Colonic mucosa (tissue), 4 donors: Measurements from ENCODE around the gene LEAP2. TPM values are rescaled to one million over a fixed set of nuclear protein-coding genes. Genes with fewer than 3 reads are reported as not detected.
A peak's percentile ranks its signal among the peaks of the same experiment; 100 is the strongest.

Source experiments
- DNase-seq: peaks from one replicate; pipeline ENCODE4 v3.0.0-alpha.2; 2020
- H3K27ac ChIP-seq: fragments of 200-600 bp; one replicate; pipeline ENCODE4 v1.8.0; 2021
- H3K27me3 ChIP-seq: fragments of 200-600 bp; one replicate; pipeline ENCODE4 v1.8.0; 2021
- H3K36me3 ChIP-seq: fragments of 200-600 bp; one replicate; pipeline ENCODE4 v1.8.0; 2021
- H3K4me1 ChIP-seq: fragments of 200-600 bp; one replicate; pipeline ENCODE4 v1.8.0; 2021; ENCODE audit warnings: mild to moderate bottlenecking
- H3K4me3 ChIP-seq: fragments of 200-600 bp; one replicate; pipeline ENCODE4 v1.8.0; 2021
- H3K9ac ChIP-seq, 2 donors: one replicate each; pipeline ENCODE4 v1.7.0; 2013; ENCODE audit warnings: control low read depth in 2 of 2, low read depth in 2 of 2, low read length in 2 of 2
- H3K9me3 ChIP-seq: fragments of 200-600 bp; one replicate; pipeline ENCODE4 v1.8.0; 2021
- CTCF ChIP-seq: fragments of 200-600 bp; IDR thresholded peaks from one replicate; pipeline ENCODE4 v1.8.0; 2022; ENCODE audit warnings: antibody characterized with exemption, mild to moderate bottlenecking
- intact Hi-C: fragments of 100-400 bp; cut with DNase I; formaldehyde crosslinking; loops from one replicate; pipeline ENCODE4 v1.14.1; 2022
- total RNA-seq, 2 donors: library from RNA; stranded (reverse); fragmentation: NEBNext Ultra II Directional in 1 of 2; extraction: Animal tissue kit (Norgen Biotek cat#: 25700) in 1 of 2; gene quantifications; one replicate each; pipeline ENCODE4 v1.2.1, GENCODE V29; 2021
- donor health status: healthy.
- donor health status: DM: no; HTN: no; CAD: no.
- donor health status: DM: no; HTN: no; CAD: no.

The LEAP2 gene
- total RNA-seq, 2 donors from 2014 or later, result 3.6 to 7.7 TPM

GRCh38 chr5:132856011-132856410 lies 17.5 kb upstream of the LEAP2 start:
- Histone ChIP-seq H3K4me3 (no peak overlapping the region), H3K36me3 (no peaks in the 10 kb centered on the region), H3K9ac (no peak overlapping the region), H3K9me3 (no peaks in the 10 kb centered on the region), H3K27me3 (no peaks in the 10 kb centered on the region), H3K27ac (no peak overlapping the region), H3K4me1 (no peaks in the 10 kb centered on the region)
- intact Hi-C loops, result no loop called here
- DNase-seq, result no peak
- no peak for TF ChIP-seq CTCF

GRCh38 chr5:132859889-132860437 lies 13.5 kb upstream of the LEAP2 start:
- Histone ChIP-seq H3K4me3 (no peak overlapping the region), H3K27me3 (no peaks in the 10 kb centered on the region), H3K36me3 (no peaks in the 10 kb centered on the region), H3K9me3 (no peaks in the 10 kb centered on the region), H3K4me1 (no peaks in the 10 kb centered on the region), H3K9ac (no peak overlapping the region), H3K27ac (no peak overlapping the region)
- intact Hi-C loops, result no loop called here
- TF ChIP-seq CTCF, result no peak
- DNase-seq, result no peak

GRCh38 chr5:132860742-132861141 lies 12.7 kb upstream of the LEAP2 start:
- DNase-seq, result no peak
- H3K9me3 ChIP-seq, result no peaks in the 10 kb centered on the region
- H3K4me1 ChIP-seq, result no peaks in the 10 kb centered on the region
- H3K9ac ChIP-seq, result no peak overlapping the region
- intact Hi-C loops, result no loop called here
- H3K4me3 ChIP-seq, result no peak overlapping the region
- TF ChIP-seq CTCF, result no peak
- H3K27ac ChIP-seq, result no peak overlapping the region
- H3K27me3 ChIP-seq, result no peaks in the 10 kb centered on the region
- no peaks in the 10 kb centered on the region for H3K36me3 ChIP-seq

GRCh38 chr5:132865668-132866341 lies 7.7 kb upstream of the LEAP2 start:
- Histone ChIP-seq H3K4me3 (peak overlapping the region; percentile 72), H3K36me3 (no peaks in the 10 kb centered on the region), H3K9ac (peak overlapping the region; percentile 67 to 70), H3K9me3 (no peaks in the 10 kb centered on the region), H3K27me3 (no peaks in the 10 kb centered on the region), H3K27ac (peak overlapping the region; percentile 83), H3K4me1 (peaks cover 7% of the 10 kb centered on the region)
- intact Hi-C loops, result loop anchor here (5.0 kb wide), 1 partner anchor 34 kb away; the partner anchor contains the start of gene SHROOM1
- no peak for DNase-seq
- no peak for TF ChIP-seq CTCF

- Histone ChIP-seq H3K4me3 (peak within 1 kb of the TSS; percentile 72), H3K4me1 (peaks cover 7% of the 10 kb centered on the region), H3K9ac (peak within 1 kb of the TSS; percentile 70 to 94), H3K9me3 (no peaks in the 10 kb centered on the region), H3K36me3 (no peaks in the 10 kb centered on the region), H3K27ac (peak within 1 kb of the TSS; percentile 83), H3K27me3 (no peaks in the 10 kb centered on the region)
- intact Hi-C loops, result loop anchor here (5.0 kb wide), 1 partner anchor 34 kb away; the partner anchor contains the start of gene SHROOM1
- DNase-seq, result peak; percentile 98
- TF ChIP-seq CTCF, result no peak
Measured at GRCh38 chr5:132866342-132867045, 7.0 kb upstream of the LEAP2 start, which contains the start of the genes GDF9 and UQCRQ. GDF9 (minus strand) TSS chr5:132866469; CDS start chr5:132864533, 1,936 bp downstream. UQCRQ (plus strand) TSS chr5:132866642; CDS start chr5:132866882, 240 bp downstream.
